Thymus (tissue), 11 donors: ENCODE results near the gene ELMO2. TPM values are rescaled to one million over a fixed set of nuclear protein-coding genes. Genes with fewer than 3 reads are reported as not detected.

ENCODE experiments used
- DNase-seq, 9 donors: peaks; one replicate each; pipeline ENCODE4 v3.0.0-alpha.2; 2013; ENCODE audit warnings: low spot score in 9 of 9, low read depth in 6 of 9, missing footprints in 1 of 9
- H3K27ac ChIP-seq, 2 donors: one replicate each; pipeline ENCODE4 v1.5.1; 2013; ENCODE audit warnings: control low read depth in 1 of 2, low read depth in 1 of 2, low read length in 1 of 2, mild to moderate bottlenecking in 1 of 2, moderate library complexity in 1 of 2
- H3K27me3 ChIP-seq, 2 donors: one replicate each; pipeline ENCODE4 v1.5.1; 2013; ENCODE audit warnings: low read length in 1 of 2; ENCODE audit not compliant: control insufficient read depth in 2 of 2, insufficient read depth in 1 of 2
- H3K36me3 ChIP-seq, 2 donors: one replicate each; pipeline ENCODE4 v1.5.1; 2013; ENCODE audit warnings: low read length in 1 of 2, mild to moderate bottlenecking in 1 of 2, moderate library complexity in 1 of 2; ENCODE audit not compliant: control insufficient read depth in 2 of 2, insufficient read depth in 2 of 2
- H3K4me1 ChIP-seq, 2 donors: one replicate each; pipeline ENCODE4 v1.5.1; 2013; ENCODE audit warnings: low read length in 2 of 2; ENCODE audit not compliant: control insufficient read depth in 2 of 2, insufficient read depth in 2 of 2
- H3K4me3 ChIP-seq, 2 donors: one replicate each; pipeline ENCODE4 v1.5.1; 2013; ENCODE audit warnings: low read length in 2 of 2, control low read depth in 1 of 2, mild to moderate bottlenecking in 1 of 2
- H3K9me3 ChIP-seq, 2 donors: one replicate each; pipeline ENCODE4 v1.5.1; 2013; ENCODE audit warnings: low read length in 1 of 2, mild to moderate bottlenecking in 1 of 2; ENCODE audit not compliant: control insufficient read depth in 2 of 2, insufficient read depth in 1 of 2
- WGBS: extraction: QIAGEN DNeasy Blood & Tissue Kit; methylation state at CpG from one replicate; pipeline ENCODE4 v1.1.7; 2013; 5-methylcytosine and 5-hydroxymethylcytosine counted together
- polyA plus RNA-seq: library from polyadenylated mRNA; stranded (reverse); fragments of 200-250 nt; gene quantifications from one replicate; pipeline ENCODE4 v1.2.3, GENCODE V29; 2013
- total RNA-seq: library from RNA; stranded (reverse); fragments of 120-200 nt; gene quantifications from one replicate; pipeline ENCODE4 v1.2.4, GENCODE V29; 2013
- donor health status: healthy.

The ELMO2 gene
- total and polyA plus RNA-seq, 2 donors: 23.3 to 32.9 TPM

DNA sequence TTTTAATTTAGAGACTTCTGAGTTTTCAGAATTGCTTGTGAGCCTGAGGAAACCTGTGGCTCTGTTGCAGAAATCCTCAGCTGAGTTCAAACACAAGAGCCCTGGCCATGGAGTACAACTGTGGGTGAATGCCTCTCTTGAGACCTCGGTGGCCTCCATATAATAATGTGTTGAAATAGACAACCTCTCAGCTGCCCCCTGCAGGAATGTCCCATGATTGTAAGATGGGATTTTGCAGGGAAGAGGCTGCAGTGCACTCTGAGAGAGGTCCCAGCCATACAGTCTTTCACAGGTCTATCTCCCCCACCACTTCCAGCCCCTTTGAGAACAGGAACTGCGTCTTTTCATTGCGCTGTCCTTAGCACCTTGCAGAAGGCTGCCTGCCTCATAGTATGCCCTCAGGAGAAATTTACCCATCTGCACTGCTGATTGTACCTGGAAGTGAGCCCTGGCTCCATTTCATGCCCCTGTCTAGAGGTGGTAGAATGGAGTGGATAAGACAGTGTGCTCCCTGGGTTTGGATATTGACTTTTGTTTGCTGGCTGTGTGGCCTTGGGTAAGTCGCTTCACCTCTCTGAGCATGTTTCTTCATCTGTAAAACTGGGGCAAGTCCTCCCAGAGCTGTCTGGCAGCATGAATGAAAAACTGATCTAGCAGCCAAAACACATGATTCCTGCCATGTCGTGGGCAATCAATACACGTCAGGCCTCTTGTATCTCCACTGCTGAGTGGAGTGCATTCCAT, 81.3 kb downstream of the ELMO2 start:
- no peak for DNase-seq
- peaks cover 0 to 37% of the 10 kb centered on the region in 2 donors for H3K27me3 ChIP-seq
- H3K4me3 ChIP-seq: no peak overlapping the region
- no peaks in the 10 kb centered on the region for H3K4me1 ChIP-seq
- WGBS: 67% methylated on average over 6 of the region's 6 CpGs
- H3K36me3 ChIP-seq: no peaks in the 10 kb centered on the region
- H3K27ac ChIP-seq: no peak overlapping the region
- H3K9me3 ChIP-seq: no peaks in the 10 kb centered on the region

- WGBS: 89% methylated on average over 7 of the region's 7 CpGs
- Histone ChIP-seq H3K36me3 (no peaks in the 10 kb centered on the region), H3K27me3 (peaks cover 0 to 35% of the 10 kb centered on the region in 2 donors), H3K4me1 (no peaks in the 10 kb centered on the region), H3K4me3 (no peak overlapping the region), H3K27ac (no peak overlapping the region), H3K9me3 (no peaks in the 10 kb centered on the region)
- no peak for DNase-seq
Measured at GRCh38 chr20:46324379-46324778, 82.0 kb downstream of the ELMO2 start.

- 79% methylated on average over 10 of the region's 10 CpGs for WGBS
- peaks cover 0 to 30% of the 10 kb centered on the region in 2 donors for H3K27me3 ChIP-seq
Measured at GRCh38 chr20:46323557-46323956, 82.9 kb downstream of the ELMO2 start.

GRCh38 chr20:46322641-46323040, 83.8 kb downstream of the ELMO2 start:
- no peaks in the 10 kb centered on the region for H3K9me3 ChIP-seq
- no peaks in the 10 kb centered on the region for H3K36me3 ChIP-seq
- 75% methylated on average over 8 of the region's 8 CpGs for WGBS
- H3K27ac ChIP-seq: no peak overlapping the region
- no peak for DNase-seq
- no peak overlapping the region for H3K4me3 ChIP-seq
- H3K27me3 ChIP-seq: peaks cover 0 to 32% of the 10 kb centered on the region in 2 donors
- H3K4me1 ChIP-seq: no peaks in the 10 kb centered on the region

More at GRCh38 chr20:46323557-46323956, 82.9 kb downstream of the ELMO2 start:
- H3K9me3 ChIP-seq: no peaks in the 10 kb centered on the region
- H3K4me3 ChIP-seq: no peak overlapping the region
- H3K27ac ChIP-seq: no peak overlapping the region
- no peak for DNase-seq
- no peaks in the 10 kb centered on the region for H3K4me1 ChIP-seq
- H3K36me3 ChIP-seq: no peaks in the 10 kb centered on the region

DNA sequence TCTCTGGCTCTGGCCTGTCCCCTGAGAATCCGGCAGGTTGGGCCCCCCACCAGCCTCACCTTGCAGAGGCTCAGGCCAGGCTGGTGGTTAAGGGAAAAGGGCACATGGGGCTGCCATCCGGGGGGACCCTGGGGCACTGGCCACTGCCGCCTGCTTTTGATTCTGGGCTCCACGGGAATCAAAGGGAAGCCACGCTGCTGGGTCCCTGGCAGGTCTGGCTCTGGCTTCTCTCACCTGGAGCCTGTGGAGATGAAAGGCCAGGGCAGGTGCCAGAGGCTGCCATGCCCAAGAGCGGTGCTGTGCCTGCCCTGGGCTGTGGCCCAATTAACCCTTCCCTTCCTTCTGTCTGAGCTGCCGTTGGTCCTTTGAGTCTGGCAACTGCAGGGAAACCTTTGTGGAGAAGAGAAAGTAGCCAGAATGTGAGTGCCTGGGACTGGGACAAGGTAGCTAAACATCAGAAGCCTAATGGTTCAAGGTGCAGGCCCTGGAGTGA, 88.7 kb downstream of the ELMO2 start:
- Histone ChIP-seq H3K4me3 (no peak overlapping the region), H3K9me3 (no peaks in the 10 kb centered on the region), H3K27ac (no peak overlapping the region), H3K27me3 (peaks cover 19 to 69% of the 10 kb centered on the region in 2 donors), H3K4me1 (no peaks in the 10 kb centered on the region), H3K36me3 (no peaks in the 10 kb centered on the region)
- WGBS: 89% methylated on average over 7 of the region's 7 CpGs
- no peak for DNase-seq

DNA sequence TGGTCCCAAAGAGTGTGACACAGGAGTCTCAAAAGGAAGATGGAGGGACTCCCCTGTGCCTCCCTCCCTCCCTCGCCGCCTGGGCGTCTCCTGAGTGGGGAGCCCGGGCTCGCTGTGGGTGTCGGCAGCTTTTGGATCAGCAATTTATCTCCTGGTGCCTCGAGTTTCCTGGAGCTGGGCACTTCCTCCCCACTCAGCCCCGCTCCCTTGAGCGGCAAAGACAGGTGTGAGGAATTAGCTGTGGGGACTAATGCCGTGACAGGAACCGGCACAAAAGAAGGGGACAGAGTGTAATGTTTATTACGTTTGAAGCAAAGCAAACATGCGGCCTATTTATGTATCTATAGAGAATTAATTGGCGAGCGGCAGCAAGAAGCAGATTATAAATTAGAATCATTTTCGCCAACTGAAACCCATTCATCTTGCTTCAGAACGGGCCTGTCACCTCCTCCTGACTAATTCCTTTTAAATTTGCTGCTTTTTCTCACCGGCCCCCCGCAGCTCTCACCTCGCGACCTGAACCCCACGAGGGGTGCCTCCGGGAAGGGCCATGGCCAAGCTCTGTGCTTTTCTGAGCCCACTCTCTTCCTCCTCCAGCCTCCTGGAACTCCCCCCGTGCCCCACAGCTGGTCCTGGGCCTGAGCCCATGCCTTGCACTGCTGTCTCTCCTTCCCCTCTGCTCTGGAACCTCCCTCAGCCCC, 89.3 kb downstream of the ELMO2 start:
- H3K9me3 ChIP-seq: no peaks in the 10 kb centered on the region
- H3K36me3 ChIP-seq: no peaks in the 10 kb centered on the region
- H3K27ac ChIP-seq: no peak overlapping the region
- H3K4me1 ChIP-seq: no peaks in the 10 kb centered on the region
- no peak overlapping the region for H3K4me3 ChIP-seq
- DNase-seq: no peak
- WGBS: 32% methylated on average over 24 of the region's 24 CpGs
- H3K27me3 ChIP-seq: peaks cover 21 to 71% of the 10 kb centered on the region in 2 donors

Other genes starting within 250 kb of the ELMO2 start
- gene CDH22, start 98.1 kb downstream of the ELMO2 start, total RNA-seq: 0.05 TPM
- gene CDH22, start 98.1 kb downstream of the ELMO2 start, polyA plus RNA-seq: 0.11 TPM
- 3.8 TPM for gene ZNF334, start 106.9 kb upstream of the ELMO2 start, total RNA-seq
- 9.3 TPM for gene ZNF334, start 106.9 kb upstream of the ELMO2 start, polyA plus RNA-seq
- gene OCSTAMP, start 144.0 kb upstream of the ELMO2 start, total RNA-seq: under 0.01 TPM
- gene OCSTAMP, start 144.0 kb upstream of the ELMO2 start, polyA plus RNA-seq: 0.02 TPM
- 1.4 TPM for gene SLC13A3, start 244.8 kb upstream of the ELMO2 start, total RNA-seq
- gene SLC13A3, start 244.8 kb upstream of the ELMO2 start, polyA plus RNA-seq: 1.9 TPM